ENCODE measurements around the gene ZFAND6. TPM values are rescaled to one million over a fixed set of nuclear protein-coding genes. Genes with fewer than 3 reads are reported as not detected.
"Not testable (repeated sequence)": the region's sequence is repeated elsewhere in the genome, so short reads cannot be mapped to it uniquely, and the experiment has no call there.

The ZFAND6 gene
- total RNA-seq, 1 donor from 2014 or later, result 77.3 TPM

DNA sequence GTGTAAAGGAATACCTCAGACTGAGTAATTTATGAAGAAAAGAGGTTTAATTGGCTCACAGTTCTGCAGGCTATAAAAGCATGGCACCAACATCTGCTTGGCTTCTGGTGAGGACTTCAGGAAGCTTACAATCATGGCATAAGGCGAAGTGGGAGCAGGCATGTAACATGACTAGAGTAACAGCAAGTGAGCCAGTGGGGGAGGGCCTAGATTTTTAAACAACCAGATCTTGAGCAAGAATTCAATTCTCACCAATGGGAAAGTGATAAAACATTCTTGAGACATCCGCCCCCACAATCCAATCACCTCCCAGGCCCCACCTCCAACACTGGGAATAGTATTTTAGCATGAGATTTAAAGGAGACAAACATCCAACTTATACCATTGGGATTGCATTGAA lies 44.3 kb upstream of the ZFAND6 start:
- DNase-seq (ENCODE audit: low spot score), result no peak
- Mint-ChIP-seq H3K27me3 (ENCODE audit: unreplicated experiment) (peaks cover 2% of the 10 kb centered on the region), H3K9me3 (ENCODE audit: unreplicated experiment) (no peaks in the 10 kb centered on the region), H3K4me1 (ENCODE audit: unreplicated experiment) (peaks cover 5% of the 10 kb centered on the region), H3K36me3 (ENCODE audit: low read depth, unreplicated experiment) (no peaks in the 10 kb centered on the region), H3K4me3 (ENCODE audit: unreplicated experiment) (no peak overlapping the region), H3K27ac (ENCODE audit: unreplicated experiment) (no peak overlapping the region)
- no peak for TF ChIP-seq CTCF (IDR thresholded peaks at IDR 0.05; ENCODE audit: unreplicated experiment)

DNA sequence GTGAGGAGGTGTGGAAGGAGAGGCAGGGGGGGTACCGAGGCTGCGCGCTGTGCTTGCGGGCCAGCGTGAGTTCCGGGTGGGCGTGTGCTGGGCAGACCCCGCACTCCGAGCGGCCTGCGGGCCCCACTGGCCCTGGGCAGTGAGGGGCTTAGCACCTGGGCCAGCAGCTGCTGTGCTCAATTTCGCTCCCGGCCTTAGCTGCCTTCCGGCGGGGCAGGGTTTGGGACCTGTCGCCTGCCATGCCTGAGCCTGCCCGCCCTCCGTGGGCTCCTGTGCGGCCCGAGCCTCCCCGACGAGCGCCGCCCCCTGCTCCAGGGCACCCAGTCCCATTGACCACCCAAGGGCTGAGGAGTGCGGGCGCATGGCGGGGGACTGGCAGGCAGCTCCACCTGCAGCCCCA lies 43.0 kb upstream of the ZFAND6 start:
- DNase-seq (ENCODE audit: low spot score); H3K4me1 Mint-ChIP-seq (ENCODE audit: unreplicated experiment); H3K36me3 Mint-ChIP-seq (ENCODE audit: low read depth, unreplicated experiment); H3K4me3 Mint-ChIP-seq (ENCODE audit: unreplicated experiment); H3K27me3 Mint-ChIP-seq (ENCODE audit: unreplicated experiment); H3K9me3 Mint-ChIP-seq (ENCODE audit: unreplicated experiment); H3K27ac Mint-ChIP-seq (ENCODE audit: unreplicated experiment): not testable (repeated sequence)

GRCh38 chr15:80017139-80017538 lies 42.3 kb upstream of the ZFAND6 start:
- not testable (repeated sequence) for H3K4me3 Mint-ChIP-seq (ENCODE audit: unreplicated experiment)

GRCh38 chr15:80019168-80019745 lies 40.2 kb upstream of the ZFAND6 start:
- Mint-ChIP-seq H3K4me1 (ENCODE audit: unreplicated experiment) (peaks cover 13% of the 10 kb centered on the region), H3K27me3 (ENCODE audit: unreplicated experiment) (peaks cover 1% of the 10 kb centered on the region), H3K9me3 (ENCODE audit: unreplicated experiment) (no peaks in the 10 kb centered on the region), H3K27ac (ENCODE audit: unreplicated experiment) (no peak overlapping the region), H3K4me3 (ENCODE audit: unreplicated experiment) (no peak overlapping the region), H3K36me3 (ENCODE audit: low read depth, unreplicated experiment) (no peaks in the 10 kb centered on the region)
- no peak for DNase-seq (ENCODE audit: low spot score)
- no peak for TF ChIP-seq CTCF (IDR thresholded peaks at IDR 0.05; ENCODE audit: unreplicated experiment)

More at GRCh38 chr15:80017139-80017538, 42.3 kb upstream of the ZFAND6 start:
- H3K27me3 Mint-ChIP-seq (ENCODE audit: unreplicated experiment); H3K4me1 Mint-ChIP-seq (ENCODE audit: unreplicated experiment); H3K36me3 Mint-ChIP-seq (ENCODE audit: low read depth, unreplicated experiment); H3K27ac Mint-ChIP-seq (ENCODE audit: unreplicated experiment); DNase-seq (ENCODE audit: low spot score); H3K9me3 Mint-ChIP-seq (ENCODE audit: unreplicated experiment): not testable (repeated sequence)

- H3K27me3 Mint-ChIP-seq (ENCODE audit: unreplicated experiment); H3K27ac Mint-ChIP-seq (ENCODE audit: unreplicated experiment); DNase-seq (ENCODE audit: low spot score); H3K9me3 Mint-ChIP-seq (ENCODE audit: unreplicated experiment); H3K36me3 Mint-ChIP-seq (ENCODE audit: low read depth, unreplicated experiment); H3K4me3 Mint-ChIP-seq (ENCODE audit: unreplicated experiment): not testable (repeated sequence)
- peaks cover 13% of the 10 kb centered on the region for H3K4me1 Mint-ChIP-seq (ENCODE audit: unreplicated experiment)
These were observed 39.3 kb upstream of the ZFAND6 start for GRCh38 chr15:80020149-80020548.

DNA sequence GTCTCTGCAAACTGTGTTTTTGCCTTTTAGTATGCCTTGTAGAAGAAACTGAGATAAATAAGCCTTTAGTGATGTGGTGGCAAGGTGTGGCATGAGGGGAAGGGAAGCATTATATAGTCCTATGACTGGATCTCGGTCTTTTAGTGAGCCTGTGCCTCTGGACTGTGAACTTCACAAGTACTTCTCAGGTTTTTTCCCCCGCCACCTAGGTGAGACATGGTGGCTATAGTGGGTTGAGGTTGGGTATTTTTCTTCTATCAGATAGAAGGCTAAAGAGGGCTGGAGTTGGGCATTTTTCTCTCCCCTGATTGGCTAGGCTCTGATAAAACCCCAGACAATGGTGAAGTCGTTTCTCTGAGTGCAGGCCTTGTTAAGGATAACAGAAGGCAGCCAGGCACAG lies 38.7 kb upstream of the ZFAND6 start:
- Mint-ChIP-seq H3K27ac (ENCODE audit: unreplicated experiment) (no peak overlapping the region), H3K4me1 (ENCODE audit: unreplicated experiment) (peaks cover 13% of the 10 kb centered on the region), H3K36me3 (ENCODE audit: low read depth, unreplicated experiment) (no peaks in the 10 kb centered on the region), H3K27me3 (ENCODE audit: unreplicated experiment) (peaks cover 1% of the 10 kb centered on the region), H3K9me3 (ENCODE audit: unreplicated experiment) (no peaks in the 10 kb centered on the region), H3K4me3 (ENCODE audit: unreplicated experiment) (no peak overlapping the region)
- DNase-seq (ENCODE audit: low spot score), result no peak
- no peak for TF ChIP-seq CTCF (IDR thresholded peaks at IDR 0.05; ENCODE audit: unreplicated experiment)
